GM10266 (cell line): ENCODE measurements around the gene KCTD11.

Experiments used
- DNase-seq: peaks from one replicate; pipeline ENCODE4 v3.0.0; 2012; ENCODE audit errors: extremely low spot score
- TF ChIP-seq, protein P1 (sequence below): IDR thresholded peaks from 2 replicates; pipeline ENCODE4 v1.5.1; 2012; ENCODE audit warnings: mild to moderate bottlenecking, low read depth; ENCODE audit not compliant: control insufficient read depth, insufficient read depth; ENCODE audit errors: missing control alignments

The KCTD11 gene

DNA sequence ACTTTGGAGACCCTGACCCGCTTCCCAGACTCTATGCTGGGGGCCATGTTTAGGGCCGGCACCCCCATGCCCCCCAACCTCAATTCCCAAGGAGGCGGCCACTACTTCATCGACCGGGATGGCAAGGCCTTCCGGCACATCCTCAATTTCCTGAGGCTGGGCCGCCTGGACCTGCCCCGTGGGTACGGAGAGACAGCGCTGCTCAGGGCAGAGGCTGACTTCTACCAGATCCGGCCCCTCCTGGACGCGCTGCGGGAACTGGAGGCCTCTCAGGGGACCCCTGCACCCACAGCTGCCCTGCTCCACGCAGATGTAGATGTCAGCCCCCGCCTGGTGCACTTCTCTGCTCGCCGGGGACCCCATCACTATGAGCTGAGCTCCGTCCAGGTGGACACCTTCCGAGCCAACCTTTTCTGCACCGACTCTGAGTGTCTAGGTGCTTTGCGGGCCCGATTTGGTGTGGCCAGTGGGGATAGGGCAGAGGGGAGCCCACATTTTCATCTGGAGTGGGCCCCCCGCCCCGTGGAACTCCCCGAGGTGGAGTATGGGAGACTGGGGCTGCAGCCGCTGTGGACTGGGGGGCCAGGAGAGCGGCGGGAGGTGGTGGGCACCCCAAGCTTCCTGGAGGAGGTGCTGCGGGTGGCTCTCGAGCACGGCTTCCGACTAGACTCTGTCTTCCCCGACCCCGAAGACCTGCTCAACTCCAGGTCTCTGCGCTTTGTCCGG, 1.1 kb downstream of the KCTD11 start:
- DNase-seq, result no peak
- TF ChIP-seq, protein P1, sequence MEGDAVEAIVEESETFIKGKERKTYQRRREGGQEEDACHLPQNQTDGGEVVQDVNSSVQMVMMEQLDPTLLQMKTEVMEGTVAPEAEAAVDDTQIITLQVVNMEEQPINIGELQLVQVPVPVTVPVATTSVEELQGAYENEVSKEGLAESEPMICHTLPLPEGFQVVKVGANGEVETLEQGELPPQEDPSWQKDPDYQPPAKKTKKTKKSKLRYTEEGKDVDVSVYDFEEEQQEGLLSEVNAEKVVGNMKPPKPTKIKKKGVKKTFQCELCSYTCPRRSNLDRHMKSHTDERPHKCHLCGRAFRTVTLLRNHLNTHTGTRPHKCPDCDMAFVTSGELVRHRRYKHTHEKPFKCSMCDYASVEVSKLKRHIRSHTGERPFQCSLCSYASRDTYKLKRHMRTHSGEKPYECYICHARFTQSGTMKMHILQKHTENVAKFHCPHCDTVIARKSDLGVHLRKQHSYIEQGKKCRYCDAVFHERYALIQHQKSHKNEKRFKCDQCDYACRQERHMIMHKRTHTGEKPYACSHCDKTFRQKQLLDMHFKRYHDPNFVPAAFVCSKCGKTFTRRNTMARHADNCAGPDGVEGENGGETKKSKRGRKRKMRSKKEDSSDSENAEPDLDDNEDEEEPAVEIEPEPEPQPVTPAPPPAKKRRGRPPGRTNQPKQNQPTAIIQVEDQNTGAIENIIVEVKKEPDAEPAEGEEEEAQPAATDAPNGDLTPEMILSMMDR, result no peak

DNA sequence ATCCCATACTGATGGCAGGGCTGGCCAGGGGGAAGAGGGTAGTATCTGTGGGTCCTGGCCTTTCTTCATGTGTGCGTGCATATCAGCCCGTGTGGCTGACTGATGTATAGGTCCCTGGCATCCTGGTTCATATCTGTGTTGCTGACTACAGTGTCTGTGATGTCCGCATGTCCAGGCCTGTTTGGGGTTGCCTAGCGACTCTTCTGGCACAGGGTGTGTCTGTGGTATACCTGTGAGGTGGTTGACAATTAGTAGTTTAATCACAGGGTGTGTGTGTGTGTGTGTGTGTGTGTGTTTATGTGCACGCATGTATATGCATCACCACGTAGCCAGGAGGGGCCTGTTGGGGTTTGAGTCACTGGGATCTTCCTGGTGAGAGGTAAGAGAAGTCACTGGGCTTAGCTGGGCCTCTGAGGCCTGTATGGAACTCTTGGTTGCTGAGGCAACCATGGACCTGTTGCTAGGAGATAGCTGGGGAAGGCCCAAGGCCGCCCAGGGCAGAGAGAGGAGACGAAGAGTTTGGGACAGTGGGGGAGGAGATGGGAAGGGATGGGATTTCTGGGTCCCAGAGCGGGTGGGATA, 2.4 kb downstream of the KCTD11 start:
- TF ChIP-seq, protein P1, result no peak
- DNase-seq, result peak; percentile 59

DNA sequence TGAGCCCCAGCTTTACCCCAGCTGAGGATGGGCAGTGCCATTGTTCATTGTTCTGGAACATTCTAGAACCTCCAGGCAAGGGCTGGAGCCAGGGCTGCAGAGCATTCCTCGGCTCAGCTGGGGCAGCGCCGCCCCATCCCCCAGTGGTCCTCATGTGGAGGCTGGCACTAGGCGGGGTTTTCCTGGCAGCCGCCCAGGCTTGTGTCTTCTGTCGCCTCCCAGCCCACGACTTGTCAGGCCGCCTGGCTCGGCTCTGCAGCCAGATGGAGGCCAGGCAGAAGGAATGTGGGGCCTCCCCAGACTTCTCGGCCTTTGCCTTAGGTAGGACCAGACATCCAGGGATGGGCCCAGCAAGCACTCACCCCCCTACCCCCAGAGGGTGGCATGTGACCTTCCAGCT, 3.1 kb downstream of the KCTD11 start, which contains the start of gene TMEM95:
Gene TMEM95 (plus strand): TSS at position 104 of the 400 bp plus-strand sequence. CDS start 49 bp downstream, at position 153.
- TF ChIP-seq, protein P1, result no peak
- no peak for DNase-seq

DNA sequence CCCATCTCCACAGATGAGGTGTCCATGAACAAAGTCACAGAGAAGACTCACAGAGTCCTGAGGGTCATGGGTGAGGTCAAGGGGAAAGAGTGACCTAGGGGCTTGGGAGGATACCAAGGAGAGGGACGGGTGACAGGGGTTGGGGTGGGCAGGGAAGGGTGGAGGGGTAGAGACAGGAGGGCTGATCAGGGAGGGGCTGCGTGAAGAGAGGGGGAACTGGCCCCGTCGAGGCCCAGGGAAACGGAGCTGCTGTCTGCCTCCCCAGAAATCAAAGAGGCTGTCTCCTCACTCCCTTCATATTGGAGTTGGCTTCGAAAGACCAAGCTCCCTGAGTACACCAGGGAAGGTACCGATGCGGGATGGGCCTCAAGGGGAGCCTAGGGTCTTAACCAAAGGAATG, 3.6 kb downstream of the KCTD11 start:
- DNase-seq, result no peak
- TF ChIP-seq, protein P1, result no peak

DNA sequence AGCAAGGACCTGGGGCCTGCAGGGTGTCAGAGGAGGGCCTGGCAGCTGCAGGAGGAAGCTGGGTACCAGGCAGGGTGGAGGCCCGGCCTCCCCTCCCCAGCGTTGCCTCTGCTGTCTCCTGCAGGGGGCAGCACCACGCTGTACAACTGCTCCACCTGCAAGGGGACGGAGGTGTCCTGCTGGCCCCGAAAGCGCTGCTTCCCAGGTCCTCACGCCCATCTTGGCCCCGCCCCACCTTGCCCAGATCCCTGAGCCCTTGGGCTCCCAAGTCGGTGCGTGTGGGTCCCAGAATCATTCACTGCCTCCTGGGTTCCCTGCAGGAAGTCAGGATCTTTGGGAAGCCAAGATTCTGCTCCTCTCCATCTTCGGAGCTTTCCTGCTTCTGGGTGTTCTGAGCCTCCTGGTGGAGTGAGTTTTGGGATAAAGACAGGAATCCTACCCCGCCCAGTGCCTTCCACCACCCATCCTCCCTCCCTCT, 4.1 kb downstream of the KCTD11 start:
- TF ChIP-seq, protein P1, result peak; percentile 97
- DNase-seq, result peak; percentile 86

DNA sequence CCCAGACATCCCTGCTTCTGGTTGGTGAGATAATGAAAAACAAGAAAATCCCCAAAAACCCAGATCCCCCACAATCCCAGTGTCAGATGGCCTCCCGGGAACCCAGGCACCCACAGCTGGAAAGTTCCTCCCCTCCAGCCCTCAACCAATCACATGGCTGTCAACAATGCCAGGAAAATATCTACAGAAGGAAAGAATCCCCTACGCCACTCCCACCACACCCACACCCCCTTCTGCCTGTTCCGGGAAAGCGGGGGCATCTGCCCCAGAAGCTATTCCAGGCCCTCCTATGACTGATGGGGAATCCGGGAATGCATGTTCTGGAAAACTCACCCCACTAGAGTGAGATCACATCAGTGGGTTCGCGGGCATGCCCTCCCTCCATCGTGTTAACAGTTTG, 4.8 kb downstream of the KCTD11 start:
- TF ChIP-seq, protein P1, result no peak
- no peak for DNase-seq

DNA sequence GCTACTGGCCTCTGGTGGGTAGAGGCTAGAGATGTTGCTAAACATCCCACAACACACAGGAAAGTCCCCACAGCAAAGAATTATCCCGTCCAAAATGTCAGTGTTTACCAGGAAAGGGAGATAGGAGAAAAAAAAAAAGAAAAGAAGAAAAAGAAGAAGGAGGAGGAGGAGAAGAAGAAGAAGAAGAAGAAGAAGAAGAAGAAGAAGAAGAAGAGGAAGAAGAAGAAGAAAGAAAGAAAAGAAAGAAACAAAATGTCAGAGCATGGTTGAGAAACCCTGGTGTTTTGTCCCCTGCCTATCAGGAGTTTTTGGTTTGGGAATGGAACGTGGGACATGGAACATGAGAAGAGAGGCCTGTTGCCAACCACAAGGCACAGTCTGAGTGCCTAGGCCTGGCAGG, 5.4 kb downstream of the KCTD11 start:
- DNase-seq, result no peak
- TF ChIP-seq, protein P1, result no peak
